C4-2B (cell line): ENCODE results near the gene ADCY2.

Experiments used
- ZFX ChIP-seq: fragments of 450-650 bp; IDR thresholded peaks from 2 replicates; pipeline ENCODE4 v1.6.1; 2017
- TF ChIP-seq, protein P1 (sequence below): fragments of 450-650 bp; conservative IDR thresholded peaks from 2 replicates; pipeline ENCODE4 v1.5.1; 2017; ENCODE audit warnings: mild to moderate bottlenecking

DNA sequence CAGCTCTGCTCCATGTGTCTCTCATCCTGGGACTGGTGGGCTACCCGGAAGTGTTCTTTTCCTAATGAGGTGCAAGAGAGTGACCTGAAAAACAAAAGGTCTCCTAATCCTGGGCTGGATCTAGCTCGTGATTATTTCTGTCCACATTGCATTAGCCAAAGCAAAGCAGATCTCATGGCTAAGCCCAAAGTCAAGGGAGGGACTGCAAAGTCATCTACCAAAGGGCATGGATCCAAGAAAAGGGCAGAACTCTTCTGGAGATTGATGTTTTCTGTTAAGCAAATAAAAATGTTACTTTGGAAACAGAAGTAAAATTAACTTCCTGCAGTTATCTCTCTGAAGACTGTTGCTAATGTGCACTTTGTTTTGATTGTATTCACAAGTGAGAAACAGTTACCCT lies 229.8 kb downstream of the ADCY2 start:
- TF ChIP-seq, protein P1, sequence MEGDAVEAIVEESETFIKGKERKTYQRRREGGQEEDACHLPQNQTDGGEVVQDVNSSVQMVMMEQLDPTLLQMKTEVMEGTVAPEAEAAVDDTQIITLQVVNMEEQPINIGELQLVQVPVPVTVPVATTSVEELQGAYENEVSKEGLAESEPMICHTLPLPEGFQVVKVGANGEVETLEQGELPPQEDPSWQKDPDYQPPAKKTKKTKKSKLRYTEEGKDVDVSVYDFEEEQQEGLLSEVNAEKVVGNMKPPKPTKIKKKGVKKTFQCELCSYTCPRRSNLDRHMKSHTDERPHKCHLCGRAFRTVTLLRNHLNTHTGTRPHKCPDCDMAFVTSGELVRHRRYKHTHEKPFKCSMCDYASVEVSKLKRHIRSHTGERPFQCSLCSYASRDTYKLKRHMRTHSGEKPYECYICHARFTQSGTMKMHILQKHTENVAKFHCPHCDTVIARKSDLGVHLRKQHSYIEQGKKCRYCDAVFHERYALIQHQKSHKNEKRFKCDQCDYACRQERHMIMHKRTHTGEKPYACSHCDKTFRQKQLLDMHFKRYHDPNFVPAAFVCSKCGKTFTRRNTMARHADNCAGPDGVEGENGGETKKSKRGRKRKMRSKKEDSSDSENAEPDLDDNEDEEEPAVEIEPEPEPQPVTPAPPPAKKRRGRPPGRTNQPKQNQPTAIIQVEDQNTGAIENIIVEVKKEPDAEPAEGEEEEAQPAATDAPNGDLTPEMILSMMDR = no peak
- no peak for TF ChIP-seq ZFX
